GM19328 (cell line): Measurements from ENCODE around the gene GAD1.
A peak's percentile ranks its signal among the peaks of the same experiment; 100 is the strongest.

ENCODE experiments used
- ATAC-seq: cut with Tn5 transposase; IDR thresholded peaks from one replicate; pipeline ENCODE4 v1.9.1; 2021; ENCODE audit warnings: mild to moderate bottlenecking, moderate library complexity; ENCODE audit not compliant: unreplicated experiment

Gene GAD1

DNA sequence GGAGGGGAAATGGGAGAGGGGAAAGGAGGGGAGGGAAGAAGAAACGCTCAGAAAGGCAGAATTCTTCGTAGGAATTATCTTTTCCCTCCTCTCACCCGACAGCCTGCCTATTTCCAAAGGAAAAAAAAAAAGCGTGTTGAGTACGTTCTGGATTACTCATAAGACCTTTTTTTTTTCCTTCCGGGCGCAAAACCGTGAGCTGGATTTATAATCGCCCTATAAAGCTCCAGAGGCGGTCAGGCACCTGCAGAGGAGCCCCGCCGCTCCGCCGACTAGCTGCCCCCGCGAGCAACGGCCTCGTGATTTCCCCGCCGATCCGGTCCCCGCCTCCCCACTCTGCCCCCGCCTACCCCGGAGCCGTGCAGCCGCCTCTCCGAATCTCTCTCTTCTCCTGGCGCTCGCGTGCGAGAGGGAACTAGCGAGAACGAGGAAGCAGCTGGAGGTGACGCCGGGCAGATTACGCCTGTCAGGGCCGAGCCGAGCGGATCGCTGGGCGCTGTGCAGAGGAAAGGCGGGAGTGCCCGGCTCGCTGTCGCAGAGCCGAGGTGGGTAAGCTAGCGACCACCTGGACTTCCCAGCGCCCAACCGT is at the start of gene GAD1:
Gene GAD1, plus strand, starts transcription at position 384 of the 589 bp plus-strand sequence. CDS start 1,705 bp downstream, outside the sequence.
- peak; percentile 56 for ATAC-seq

DNA sequence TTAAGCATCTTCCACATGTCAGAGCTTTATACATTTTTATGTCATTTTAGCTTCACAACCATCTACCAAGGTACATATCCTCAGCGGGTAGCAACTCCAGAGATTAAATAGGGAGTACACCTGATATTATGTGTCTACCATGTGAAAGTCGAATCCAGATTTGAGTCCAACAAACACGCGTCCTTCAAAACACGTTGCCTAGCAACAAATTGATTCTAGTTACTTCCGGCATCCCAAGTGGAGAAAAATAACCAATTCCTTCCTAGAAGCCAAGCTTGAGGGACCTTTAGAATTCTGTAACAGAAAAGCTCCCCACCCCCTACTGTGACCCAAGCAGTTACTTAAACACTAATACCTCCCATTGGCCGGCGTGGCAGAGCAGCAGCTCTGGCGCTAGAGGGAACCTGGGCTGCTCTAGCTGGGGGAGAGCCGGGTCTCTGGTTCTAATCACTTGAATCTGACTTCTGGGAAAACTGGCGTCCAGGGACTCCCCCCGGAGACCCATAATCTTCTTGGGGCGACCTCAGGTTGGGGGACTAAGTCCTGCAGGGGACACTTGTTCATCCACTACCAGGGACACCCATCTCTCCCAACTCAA is 46.6 kb upstream of the GAD1 start, which contains the start of gene ERICH2:
Gene ERICH2, plus strand, starts transcription at position 371 of the 598 bp plus-strand sequence. CDS start 304 bp downstream, outside the sequence.
- ATAC-seq = peak; percentile 41

DNA sequence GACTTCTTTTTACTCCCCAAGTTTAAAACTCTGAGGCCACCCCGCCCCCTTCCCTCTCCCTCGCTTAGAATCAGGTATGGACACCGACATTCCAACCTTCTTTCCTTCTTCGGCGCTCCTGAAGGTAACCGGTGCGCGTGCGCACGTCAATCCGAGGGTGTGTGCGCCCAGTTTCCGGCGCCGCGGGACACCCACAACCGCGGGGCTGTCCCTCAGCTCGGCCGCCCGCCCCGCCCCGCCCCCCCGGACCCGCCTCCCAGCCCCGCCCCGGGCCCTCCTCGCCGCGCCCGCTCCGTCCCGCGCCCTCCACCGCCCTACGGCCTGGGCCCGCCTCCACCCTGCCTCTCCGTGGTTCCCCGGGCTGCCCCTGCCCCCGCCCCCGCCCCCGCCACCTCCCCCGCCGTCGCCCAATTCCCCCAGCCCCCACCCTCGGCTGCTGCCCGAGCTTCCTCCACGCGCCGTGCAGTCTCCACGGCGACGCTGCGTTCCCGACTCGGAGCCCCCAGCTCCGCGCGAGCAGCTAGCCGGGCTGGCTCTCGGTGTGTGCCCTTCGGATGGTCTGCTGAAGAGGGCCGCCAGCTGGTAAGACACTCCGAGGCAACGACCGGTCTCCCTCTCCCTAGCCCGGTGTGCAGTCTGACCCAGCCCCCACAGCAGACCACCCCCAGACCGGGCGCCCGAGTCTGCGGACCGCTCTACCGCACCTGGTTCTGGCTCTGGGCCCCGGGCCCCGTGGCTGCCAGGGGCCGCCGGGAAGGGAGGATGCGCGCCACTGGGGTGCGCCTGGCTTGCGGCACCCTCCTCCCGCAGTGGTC is 45.9 kb upstream of the GAD1 start:
- peak; percentile 77 for ATAC-seq

DNA sequence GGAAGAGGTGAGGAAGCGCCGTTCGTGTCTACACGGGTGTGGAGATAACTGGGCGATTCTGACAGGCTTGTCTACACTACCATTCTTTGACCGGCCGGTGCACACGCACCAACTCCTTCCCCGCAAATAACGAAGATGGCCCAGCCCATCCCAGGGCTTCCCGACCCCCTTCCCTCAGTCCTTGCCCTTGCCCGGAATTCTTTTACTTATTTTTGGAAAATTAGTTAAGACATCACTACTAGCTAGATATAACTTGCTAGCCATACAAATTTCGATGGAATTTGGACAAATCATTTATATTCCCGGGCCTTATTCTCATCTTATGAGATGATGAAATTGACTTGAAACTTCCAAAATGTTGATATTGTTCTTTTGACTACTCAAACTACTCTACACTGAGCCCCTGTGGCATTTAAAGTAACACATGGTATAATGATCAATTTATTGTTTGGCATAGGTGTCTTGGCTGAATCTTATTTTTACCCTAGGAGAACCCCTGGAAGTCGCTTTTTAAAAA is 45.2 kb upstream of the GAD1 start:
- no peak for ATAC-seq

DNA sequence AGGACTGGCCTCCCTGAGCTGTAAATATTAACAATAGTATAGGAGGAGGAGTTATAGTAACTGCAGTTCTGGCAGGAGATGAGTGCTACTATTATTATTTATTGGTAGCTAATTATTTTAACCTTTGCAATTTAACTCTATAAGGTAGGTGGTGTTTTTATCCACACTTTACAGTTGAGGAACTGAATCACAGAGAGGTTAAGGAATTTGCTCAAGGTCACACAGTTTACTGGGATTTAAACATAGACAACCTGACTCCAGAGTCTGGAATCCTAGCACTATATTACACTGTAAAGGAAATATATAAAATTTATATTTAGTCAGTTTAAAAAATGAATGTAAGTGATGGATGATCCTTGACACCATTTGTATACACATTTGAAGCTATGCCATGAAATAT is 44.4 kb upstream of the GAD1 start:
- no peak for ATAC-seq

DNA sequence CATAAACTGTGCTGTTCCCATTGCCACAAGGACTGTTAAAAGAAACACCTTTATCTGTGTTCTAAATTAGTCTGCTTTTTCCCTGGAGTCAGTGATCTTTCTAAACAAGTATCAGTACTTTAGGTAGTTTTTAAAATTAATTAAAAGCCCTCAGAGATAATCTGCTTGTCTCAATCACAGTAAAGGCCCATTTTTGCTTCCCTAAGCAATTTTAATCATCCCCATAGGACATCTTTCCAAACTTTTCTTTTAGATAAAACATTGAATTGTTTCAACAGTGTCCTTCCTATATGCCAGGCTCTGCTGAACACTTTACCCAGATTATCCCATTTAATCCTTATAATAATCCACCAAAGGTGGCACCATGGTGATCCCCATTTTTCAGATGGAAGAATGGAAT is 42.6 kb upstream of the GAD1 start:
- no peak for ATAC-seq

DNA sequence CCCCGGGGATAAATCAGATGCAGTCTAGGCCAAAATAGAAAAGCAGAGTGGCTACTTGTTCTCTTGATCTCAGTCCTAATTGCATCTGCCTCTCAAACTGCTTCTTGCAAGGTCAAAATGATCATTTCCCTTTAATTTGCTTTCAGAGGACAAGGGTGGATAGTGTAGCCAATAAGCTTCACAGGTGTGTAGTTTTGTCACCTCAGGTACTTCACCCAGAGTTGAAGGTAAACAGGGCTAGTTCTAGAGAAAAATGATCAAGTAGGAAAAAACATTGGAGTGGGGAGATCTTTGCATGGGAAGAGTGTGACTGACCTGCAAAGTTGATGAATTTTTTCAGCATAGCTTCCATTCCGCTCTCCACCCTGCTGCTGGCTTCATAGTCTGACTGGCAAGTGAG is 37.8 kb upstream of the GAD1 start:
- ATAC-seq = no peak

DNA sequence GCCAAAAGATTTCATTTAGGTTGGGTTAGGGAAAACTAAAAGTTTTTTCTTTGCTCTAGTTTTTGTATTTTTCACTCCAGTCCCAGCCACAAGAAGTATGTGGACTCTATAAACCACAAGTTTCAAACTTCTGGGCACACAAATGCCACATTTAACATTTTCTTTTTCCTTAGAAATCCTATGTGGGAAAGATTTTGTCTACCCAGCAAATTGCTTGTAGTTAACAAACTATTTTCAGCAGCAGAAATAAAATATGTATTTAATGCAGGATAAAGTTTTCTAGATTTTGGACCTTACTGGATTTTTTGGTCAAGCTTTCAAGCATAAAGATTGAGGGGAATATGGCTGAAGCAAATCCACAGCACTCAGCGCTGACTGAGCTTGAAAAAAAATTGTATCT is 37.4 kb upstream of the GAD1 start:
- no peak for ATAC-seq

DNA sequence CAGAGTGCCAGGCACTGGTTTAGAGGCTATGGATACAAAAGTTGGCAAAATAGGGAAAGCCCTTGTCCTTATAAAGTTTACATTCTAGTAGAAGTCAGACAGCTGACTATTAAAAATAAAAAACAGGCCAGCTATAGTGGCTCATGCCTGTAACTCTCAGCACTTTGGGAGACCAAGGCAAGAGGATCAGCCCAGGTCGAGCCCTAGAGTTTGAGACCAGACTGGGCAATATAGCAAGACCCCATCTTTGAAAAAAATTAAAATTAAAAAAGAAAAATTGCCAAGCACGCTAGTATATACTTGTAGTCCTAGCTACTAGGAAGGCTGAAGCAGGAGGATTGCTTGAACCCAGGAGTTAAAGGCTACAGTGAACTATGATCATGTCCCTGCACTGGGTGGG is 34.0 kb upstream of the GAD1 start:
- no peak for ATAC-seq

DNA sequence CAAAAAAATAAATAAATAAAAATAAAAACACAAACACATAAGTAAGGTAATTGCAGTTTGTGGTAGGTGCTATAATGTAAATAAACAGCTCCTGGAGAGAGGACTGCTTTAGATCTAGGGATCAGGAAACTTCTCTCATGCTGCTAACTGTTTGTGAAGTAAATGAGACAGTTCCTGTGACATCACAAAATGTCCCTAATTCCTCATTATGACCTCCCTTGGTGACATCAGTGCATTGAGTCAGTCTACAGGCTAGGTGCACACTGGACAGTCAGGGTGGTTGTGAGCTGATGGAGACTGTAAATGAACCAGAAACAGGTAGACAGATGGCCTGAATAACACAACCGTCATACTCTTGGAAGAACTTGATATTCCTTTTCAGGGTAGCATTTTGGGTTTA is 33.1 kb upstream of the GAD1 start:
- no peak for ATAC-seq

DNA sequence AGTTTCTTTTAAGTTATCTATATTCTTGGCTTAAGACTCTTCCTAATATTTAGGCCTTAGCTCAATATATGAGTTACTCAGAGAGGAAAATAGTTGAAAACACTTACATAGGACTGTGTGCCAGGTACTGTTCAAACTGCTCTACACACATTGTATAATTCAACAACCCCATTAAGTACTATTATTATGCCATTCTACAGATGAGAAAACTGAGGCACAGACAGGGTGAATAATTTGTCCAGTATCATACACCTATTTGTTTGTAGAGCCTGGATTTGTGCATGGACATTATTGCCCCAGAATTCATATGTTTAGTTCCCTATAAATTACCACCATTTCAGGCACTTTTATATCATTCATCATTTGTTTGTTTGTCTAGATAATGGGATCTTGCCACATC is 17.7 kb upstream of the GAD1 start:
- ATAC-seq = no peak

DNA sequence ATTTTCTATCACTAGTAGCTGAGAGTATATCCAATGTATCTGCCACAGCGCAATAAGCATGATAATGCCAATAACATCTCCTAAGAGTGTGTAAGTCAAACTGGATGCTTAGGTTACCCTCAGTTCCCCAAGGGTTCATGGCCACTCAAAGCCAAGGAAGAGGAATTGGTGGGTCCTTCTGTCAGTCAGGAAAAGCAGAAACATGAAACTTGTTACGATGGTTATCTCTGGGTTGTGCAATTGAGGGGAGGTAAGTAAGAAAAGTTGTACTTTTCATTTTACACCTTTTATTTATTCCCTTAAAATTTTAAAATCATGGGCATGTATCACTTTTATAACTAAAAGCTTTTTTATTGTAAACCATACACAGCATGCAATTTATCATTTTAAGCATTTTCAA is 10.1 kb upstream of the GAD1 start:
- no peak for ATAC-seq

DNA sequence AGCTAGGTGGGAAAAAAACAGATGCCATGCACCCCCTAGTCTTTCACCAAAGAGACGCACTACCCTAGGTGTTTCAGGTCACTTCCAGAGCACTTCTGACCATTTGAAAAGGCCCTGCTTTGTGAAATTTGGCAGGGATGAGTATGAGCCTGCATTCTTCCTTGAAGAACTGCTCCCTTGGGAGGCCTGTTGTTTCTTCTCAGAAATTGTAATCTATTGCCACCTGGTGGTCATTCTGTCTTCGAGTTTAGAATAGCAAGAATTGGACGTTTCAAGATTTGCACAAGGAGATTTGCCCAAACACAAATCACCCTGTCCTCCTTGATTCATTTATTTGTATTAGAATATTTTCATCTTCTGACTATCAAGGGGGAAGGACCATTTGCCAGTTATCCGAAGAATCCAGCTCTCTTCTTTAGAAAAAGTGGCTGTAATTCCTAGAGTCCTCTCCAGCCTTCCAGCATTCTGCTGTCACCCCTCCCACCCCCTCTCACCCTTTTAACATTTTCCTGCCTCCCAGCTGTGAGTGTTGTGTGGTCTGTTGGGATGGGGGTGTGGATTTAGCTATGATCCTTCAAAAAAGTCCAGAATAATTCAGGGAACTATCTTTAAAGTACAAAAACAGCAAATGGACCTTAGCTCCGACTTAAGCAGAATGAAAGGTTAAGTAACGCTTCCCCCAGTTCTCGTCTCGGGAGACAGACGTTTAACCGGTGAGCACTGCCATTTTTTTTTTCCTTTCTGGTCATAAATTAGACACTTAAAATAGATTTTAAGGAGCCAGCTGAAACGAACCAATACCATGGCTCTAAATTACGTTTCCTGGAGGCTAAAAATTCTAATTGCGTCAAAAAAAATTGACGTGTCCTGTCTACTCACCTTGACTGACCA is 3.7 kb upstream of the GAD1 start:
- ATAC-seq = no peak

DNA sequence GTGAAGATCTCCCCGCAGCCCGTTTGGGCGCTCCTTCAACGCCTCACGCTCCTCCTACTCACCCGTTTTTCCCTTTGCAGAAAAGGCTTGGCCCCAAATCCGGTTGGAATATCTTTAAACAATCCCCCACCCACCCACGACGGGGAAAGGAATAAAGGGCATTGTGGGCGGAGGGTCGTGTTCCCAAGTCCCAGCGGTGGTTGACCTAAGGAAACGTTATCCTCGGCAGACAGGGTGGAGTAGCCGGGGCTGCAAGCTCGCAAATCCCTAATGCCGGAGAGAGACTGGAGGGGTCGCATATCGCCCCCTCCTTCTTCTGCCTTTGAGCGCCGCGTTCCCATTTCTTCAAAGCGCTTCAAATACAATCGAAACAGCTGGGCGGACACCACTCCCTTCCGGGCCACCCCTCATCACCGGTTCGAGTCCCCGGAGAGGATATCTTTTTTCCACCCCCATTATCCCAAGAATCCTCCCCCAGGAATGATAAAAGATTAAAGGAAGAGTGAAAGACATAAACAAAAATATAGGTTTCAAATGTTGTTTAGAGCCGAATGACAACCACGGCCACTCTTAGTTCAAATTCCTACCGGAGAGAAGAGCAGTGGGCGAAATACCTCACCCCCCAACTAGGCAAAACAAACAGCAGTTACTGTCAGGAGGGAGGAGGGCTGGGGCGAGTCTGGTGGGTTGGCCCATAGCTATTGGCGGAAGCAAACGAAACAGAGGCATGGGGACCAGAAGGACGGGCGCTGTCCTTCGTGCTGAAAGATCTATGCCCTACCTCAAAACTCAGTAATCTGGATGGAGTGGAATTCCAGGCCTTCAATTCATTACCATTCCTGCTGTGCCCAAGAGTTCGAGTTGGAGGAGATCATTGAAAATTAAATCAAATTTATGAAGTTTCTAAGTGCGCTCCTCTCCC is 2.8 kb upstream of the GAD1 start:
- ATAC-seq = no peak

DNA sequence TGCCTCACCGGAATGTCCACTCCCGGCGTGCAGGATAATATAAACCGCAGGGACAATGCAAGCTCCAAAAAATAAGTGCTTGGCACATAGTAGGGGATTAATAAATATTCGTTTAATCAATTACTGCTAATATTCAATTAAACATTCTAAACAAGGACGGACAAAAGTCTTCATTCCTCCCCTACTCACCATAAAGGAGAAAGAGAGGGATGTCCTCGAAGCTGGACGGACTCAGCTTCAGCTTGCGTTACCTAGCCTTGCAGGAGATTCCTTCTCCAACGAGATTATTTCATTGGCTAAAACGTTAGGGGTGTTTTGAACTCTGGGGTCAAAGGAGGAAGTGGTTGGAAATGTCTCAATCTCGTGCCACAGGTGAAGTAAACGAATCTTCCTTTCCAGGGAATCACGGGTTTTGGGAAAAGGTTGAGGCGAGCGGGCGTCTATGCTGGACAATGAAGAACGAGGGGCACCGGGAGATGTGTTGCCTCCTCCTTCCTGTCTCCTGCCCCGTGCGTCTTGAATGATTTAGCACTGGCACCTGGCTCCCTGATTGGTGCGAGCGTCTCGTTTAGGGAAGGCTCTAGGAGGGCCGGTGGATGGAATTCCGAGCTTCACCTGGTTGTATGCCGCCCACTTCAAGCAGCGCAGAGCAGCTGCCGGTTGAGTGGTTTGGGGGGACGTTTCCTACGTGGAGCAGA is 2.0 kb upstream of the GAD1 start:
- ATAC-seq = no peak

DNA sequence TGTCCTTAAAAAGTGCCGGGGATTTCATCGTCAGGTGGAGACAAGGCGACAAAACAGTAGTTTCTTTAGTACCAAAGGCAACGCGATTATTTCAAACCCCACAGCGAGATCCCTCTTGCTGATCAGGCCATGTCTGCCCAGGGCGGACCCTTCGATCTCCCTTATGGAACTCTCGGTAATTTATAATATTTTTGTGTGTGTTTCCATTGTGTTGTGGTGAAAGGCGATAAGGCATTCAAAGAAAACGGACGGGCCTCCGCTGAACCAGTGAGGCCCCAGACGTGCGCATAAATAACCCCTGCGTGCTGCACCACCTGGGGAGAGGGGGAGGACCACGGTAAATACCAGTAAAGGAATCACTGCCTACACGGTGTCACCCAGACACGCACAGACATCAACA is 1.4 kb upstream of the GAD1 start:
- ATAC-seq = no peak

DNA sequence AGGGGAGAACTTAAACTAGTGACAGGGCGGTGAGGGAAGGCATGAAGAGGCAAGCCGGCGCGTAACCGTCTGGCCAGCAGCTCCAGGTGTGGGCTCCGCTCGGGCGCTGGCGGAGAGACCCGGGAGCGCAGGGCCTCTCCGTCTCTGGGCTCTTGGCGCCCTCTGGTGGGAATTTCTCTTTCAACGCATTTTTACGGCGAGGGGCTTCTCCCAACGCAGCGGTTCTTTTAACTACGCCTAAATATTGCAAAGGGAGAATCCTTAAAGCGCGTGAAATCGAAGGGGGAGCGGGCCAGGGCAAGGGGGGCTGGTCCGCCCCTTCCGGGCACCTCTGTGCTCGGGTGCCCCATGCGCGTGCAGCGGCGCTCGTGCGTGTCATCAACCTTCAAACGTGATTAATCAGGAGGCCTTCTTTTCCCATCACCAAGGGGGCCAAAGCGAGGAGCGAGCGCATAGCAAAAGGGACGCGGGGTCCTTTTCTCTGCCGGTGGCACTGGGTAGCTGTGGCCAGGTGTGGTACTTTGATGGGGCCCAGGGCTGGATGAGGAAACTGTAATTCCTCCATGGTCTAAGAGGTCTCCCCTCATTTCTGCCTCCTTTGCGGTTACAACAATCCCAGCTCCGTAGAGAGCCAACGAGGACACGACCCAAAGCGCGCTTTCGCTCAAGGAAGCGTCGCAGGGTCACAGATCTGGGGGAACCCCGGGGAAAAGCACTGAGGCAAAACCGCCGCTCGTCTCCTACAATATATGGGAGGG is 762 bp upstream of the GAD1 start:
- no peak for ATAC-seq
